ENCODE measurements around the gene SKP1.
A peak's percentile ranks its signal among the peaks of the same experiment; 100 is the strongest.
"Not testable (repeated sequence)": the region's sequence is repeated elsewhere in the genome, so short reads cannot be mapped to it uniquely, and the experiment has no call there.

The SKP1 gene

GRCh38 chr5:134174841-134175839, 1.6 kb downstream of the SKP1 start:
- Histone ChIP-seq H3K27ac (ENCODE audit: low read length) (no peak overlapping the region), H3K9ac (ENCODE audit: low read depth, low read length) (peak overlapping the region; percentile 93; the same call in 1 of the 2 replicates), H3K27me3 (ENCODE audit: insufficient read depth, low read length) (no peaks in the 10 kb centered on the region), H3K36me3 (ENCODE audit: insufficient read depth, low read depth, low read length) (peaks cover 34% of the 10 kb centered on the region), H3K9me3 (ENCODE audit: insufficient read depth, low read depth, low read length) (no peaks in the 10 kb centered on the region), H3K4me3 (ENCODE audit: low read length) (peak overlapping the region; percentile 93), H3K4me1 (ENCODE audit: insufficient read depth, low read length) (peaks cover 11% of the 10 kb centered on the region; the same call in 1 of the 2 replicates)

GRCh38 chr5:134171972-134172371, 4.8 kb downstream of the SKP1 start:
- peaks cover 60% of the 10 kb centered on the region for H3K36me3 ChIP-seq (ENCODE audit: insufficient read depth, low read depth, low read length)
- no peak overlapping the region for H3K4me3 ChIP-seq (ENCODE audit: low read length)
- H3K4me1 ChIP-seq (ENCODE audit: insufficient read depth, low read length): peaks cover 11% of the 10 kb centered on the region; the same call in 1 of the 2 replicates
- no peak overlapping the region for H3K27ac ChIP-seq (ENCODE audit: low read length)
- no peak overlapping the region for H3K9ac ChIP-seq (ENCODE audit: low read depth, low read length)
- no peaks in the 10 kb centered on the region for H3K9me3 ChIP-seq (ENCODE audit: insufficient read depth, low read depth, low read length)
- H3K27me3 ChIP-seq (ENCODE audit: insufficient read depth, low read length): no peaks in the 10 kb centered on the region

- Histone ChIP-seq H3K4me1 (ENCODE audit: insufficient read depth, low read length) (no peaks in the 10 kb centered on the region), H3K9me3 (ENCODE audit: insufficient read depth, low read depth, low read length) (peaks cover 6% of the 10 kb centered on the region; the same call in 1 of the 2 replicates), H3K4me3 (ENCODE audit: low read length) (no peak overlapping the region), H3K9ac (ENCODE audit: low read depth, low read length) (no peak overlapping the region), H3K27ac (ENCODE audit: low read length) (no peak overlapping the region), H3K27me3 (ENCODE audit: insufficient read depth, low read length) (no peaks in the 10 kb centered on the region), H3K36me3 (ENCODE audit: insufficient read depth, low read depth, low read length) (peaks cover 83% of the 10 kb centered on the region)
Measured at GRCh38 chr5:134162592-134162991, 14.2 kb downstream of the SKP1 start.

- Histone ChIP-seq H3K36me3 (ENCODE audit: insufficient read depth, low read depth, low read length) (peaks cover 84% of the 10 kb centered on the region), H3K4me1 (ENCODE audit: insufficient read depth, low read length) (no peaks in the 10 kb centered on the region), H3K27me3 (ENCODE audit: insufficient read depth, low read length) (no peaks in the 10 kb centered on the region), H3K27ac (ENCODE audit: low read length) (no peak overlapping the region), H3K4me3 (ENCODE audit: low read length) (no peak overlapping the region), H3K9ac (ENCODE audit: low read depth, low read length) (no peak overlapping the region), H3K9me3 (ENCODE audit: insufficient read depth, low read depth, low read length) (peaks cover 6% of the 10 kb centered on the region; the same call in 1 of the 2 replicates)
Measured at GRCh38 chr5:134161513-134162395, 15.0 kb downstream of the SKP1 start.

GRCh38 chr5:134153657-134154056, 23.1 kb downstream of the SKP1 start:
- Histone ChIP-seq H3K27ac (ENCODE audit: low read length) (no peak overlapping the region), H3K27me3 (ENCODE audit: insufficient read depth, low read length) (no peaks in the 10 kb centered on the region), H3K36me3 (ENCODE audit: insufficient read depth, low read depth, low read length) (peaks cover 93% of the 10 kb centered on the region), H3K9me3 (ENCODE audit: insufficient read depth, low read depth, low read length) (no peaks in the 10 kb centered on the region), H3K4me3 (ENCODE audit: low read length) (no peak overlapping the region), H3K4me1 (ENCODE audit: insufficient read depth, low read length) (no peaks in the 10 kb centered on the region; the same call in 1 of the 2 replicates), H3K9ac (ENCODE audit: low read depth, low read length) (no peak overlapping the region)

- Histone ChIP-seq H3K27ac (ENCODE audit: low read length) (no peak overlapping the region), H3K4me3 (ENCODE audit: low read length) (no peak overlapping the region), H3K9me3 (ENCODE audit: insufficient read depth, low read depth, low read length) (no peaks in the 10 kb centered on the region), H3K36me3 (ENCODE audit: insufficient read depth, low read depth, low read length) (peaks cover 92% of the 10 kb centered on the region), H3K27me3 (ENCODE audit: insufficient read depth, low read length) (no peaks in the 10 kb centered on the region), H3K9ac (ENCODE audit: low read depth, low read length) (no peak overlapping the region), H3K4me1 (ENCODE audit: insufficient read depth, low read length) (no peaks in the 10 kb centered on the region; the same call in 1 of the 2 replicates)
Measured at GRCh38 chr5:134153241-134153640, 23.5 kb downstream of the SKP1 start.

- not testable (repeated sequence) for H3K27me3 ChIP-seq (ENCODE audit: insufficient read depth, low read length); H3K27ac ChIP-seq (ENCODE audit: low read length); H3K4me3 ChIP-seq (ENCODE audit: low read length); H3K9me3 ChIP-seq (ENCODE audit: insufficient read depth, low read depth, low read length); H3K4me1 ChIP-seq (ENCODE audit: insufficient read depth, low read length); H3K9ac ChIP-seq (ENCODE audit: low read depth, low read length)
- H3K36me3 ChIP-seq (ENCODE audit: insufficient read depth, low read depth, low read length): peaks cover 89% of the 10 kb centered on the region
Measured at GRCh38 chr5:134152173-134152832, 24.4 kb downstream of the SKP1 start.

- H3K27ac ChIP-seq (ENCODE audit: low read length): no peak overlapping the region
- H3K27me3 ChIP-seq (ENCODE audit: insufficient read depth, low read length): no peaks in the 10 kb centered on the region
- no peaks in the 10 kb centered on the region; the same call in 1 of the 2 replicates for H3K4me1 ChIP-seq (ENCODE audit: insufficient read depth, low read length)
- H3K4me3 ChIP-seq (ENCODE audit: low read length): no peak overlapping the region
- H3K36me3 ChIP-seq (ENCODE audit: insufficient read depth, low read depth, low read length): peaks cover 89% of the 10 kb centered on the region
- no peaks in the 10 kb centered on the region for H3K9me3 ChIP-seq (ENCODE audit: insufficient read depth, low read depth, low read length)
- no peak overlapping the region for H3K9ac ChIP-seq (ENCODE audit: low read depth, low read length)
Measured at GRCh38 chr5:134151723-134152122, 25.0 kb downstream of the SKP1 start.

GRCh38 chr5:134149571-134150303, 27.0 kb downstream of the SKP1 start:
- Histone ChIP-seq H3K4me1 (ENCODE audit: insufficient read depth, low read length) (no peaks in the 10 kb centered on the region; the same call in 1 of the 2 replicates), H3K36me3 (ENCODE audit: insufficient read depth, low read depth, low read length) (peaks cover 88% of the 10 kb centered on the region), H3K9ac (ENCODE audit: low read depth, low read length) (no peak overlapping the region), H3K27me3 (ENCODE audit: insufficient read depth, low read length) (no peaks in the 10 kb centered on the region), H3K27ac (ENCODE audit: low read length) (no peak overlapping the region), H3K9me3 (ENCODE audit: insufficient read depth, low read depth, low read length) (no peaks in the 10 kb centered on the region), H3K4me3 (ENCODE audit: low read length) (no peak overlapping the region)

GRCh38 chr5:134148986-134149539, 27.7 kb downstream of the SKP1 start:
- Histone ChIP-seq H3K36me3 (ENCODE audit: insufficient read depth, low read depth, low read length) (peaks cover 90% of the 10 kb centered on the region), H3K4me1 (ENCODE audit: insufficient read depth, low read length) (no peaks in the 10 kb centered on the region; the same call in 1 of the 2 replicates), H3K9me3 (ENCODE audit: insufficient read depth, low read depth, low read length) (no peaks in the 10 kb centered on the region), H3K4me3 (ENCODE audit: low read length) (no peak overlapping the region), H3K9ac (ENCODE audit: low read depth, low read length) (no peak overlapping the region), H3K27me3 (ENCODE audit: insufficient read depth, low read length) (no peaks in the 10 kb centered on the region), H3K27ac (ENCODE audit: low read length) (no peak overlapping the region)

All from iPS-20b (cell line).